NT2/D1 (cell line): ENCODE data around the gene BABAM1.

Experiments
- SUZ12 ChIP-seq: IDR thresholded peaks from 2 replicates; pipeline ENCODE4 v1.6.1; 2011; ENCODE audit not compliant: insufficient read length, insufficient read depth; ENCODE audit errors: extremely low read depth
- ZNF274 ChIP-seq: IDR thresholded peaks from 2 replicates; pipeline ENCODE4 v1.6.1; 2011; ENCODE audit warnings: mild to moderate bottlenecking, low read depth, low read length

GRCh38 chr19:17234911-17235299 is 32.3 kb upstream of the BABAM1 start:
- TF ChIP-seq ZNF274 (no peak), SUZ12 (no peak)
